8988T (cell line): ENCODE data around the gene ATP2A1.
"Not testable (repeated sequence)": the region's sequence is repeated elsewhere in the genome, so short reads cannot be mapped to it uniquely, and the experiment has no call there.

Experiments
- DNase-seq: peaks from one replicate; pipeline ENCODE4 v3.0.0; 2011

The ATP2A1 gene

DNA sequence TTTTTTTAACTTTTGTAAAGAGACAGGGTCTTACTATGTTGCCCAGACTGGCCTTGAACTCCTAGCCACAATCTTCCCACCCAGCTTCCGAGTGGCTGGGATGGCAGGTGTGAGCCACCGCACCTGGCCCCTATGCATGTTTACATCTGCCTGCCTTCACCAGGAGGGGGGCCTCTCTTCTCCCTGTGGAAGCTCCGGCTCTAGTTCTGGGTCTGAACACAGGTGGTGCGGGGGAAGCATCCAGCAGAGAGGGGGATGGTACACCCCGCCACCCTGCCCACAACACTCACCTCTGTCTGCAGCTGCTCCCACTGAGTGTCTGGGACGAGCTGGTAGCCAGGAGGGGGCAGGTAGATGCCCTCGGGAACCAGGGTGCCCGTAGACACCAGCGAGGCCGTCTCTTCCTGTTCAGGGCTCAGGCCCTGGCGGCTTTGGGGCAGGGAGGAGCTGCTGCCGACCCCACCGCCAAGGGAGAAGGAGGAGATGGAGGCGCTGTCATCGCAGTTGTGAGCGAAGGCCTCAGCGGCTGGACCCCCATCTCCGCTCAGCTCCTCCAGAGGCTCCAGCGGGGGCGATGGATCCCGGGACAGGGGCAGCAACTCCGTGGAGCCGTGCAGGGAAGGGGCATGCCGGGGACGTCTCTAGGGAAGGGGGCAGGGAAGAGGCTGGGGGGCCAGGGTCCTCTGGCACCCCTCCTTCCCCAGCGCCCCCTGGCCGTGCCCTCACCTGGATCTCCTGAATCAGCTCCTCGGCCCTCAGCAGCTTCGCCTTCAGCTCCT, 35.8 kb downstream of the ATP2A1 start:
- DNase-seq: no peak

DNA sequence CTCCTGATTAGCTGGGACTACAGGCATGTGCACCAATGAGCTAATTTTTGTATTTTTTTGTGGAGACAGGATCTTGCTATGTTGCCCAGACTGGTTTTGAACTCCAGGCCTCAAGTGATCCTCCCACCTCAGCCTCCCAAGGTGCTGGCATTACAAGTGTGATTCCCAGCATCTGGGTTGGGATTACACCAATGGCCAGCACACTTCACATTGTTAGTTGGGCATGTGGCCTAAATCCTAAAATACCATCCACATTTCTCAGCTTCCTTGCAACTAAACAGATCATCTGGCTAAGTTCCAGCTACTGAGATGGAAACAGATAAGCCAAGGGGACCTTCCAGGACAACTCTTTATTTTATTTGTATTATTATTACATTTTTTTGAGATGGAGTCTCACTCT, 36.9 kb downstream of the ATP2A1 start:
- DNase-seq: no peak

DNA sequence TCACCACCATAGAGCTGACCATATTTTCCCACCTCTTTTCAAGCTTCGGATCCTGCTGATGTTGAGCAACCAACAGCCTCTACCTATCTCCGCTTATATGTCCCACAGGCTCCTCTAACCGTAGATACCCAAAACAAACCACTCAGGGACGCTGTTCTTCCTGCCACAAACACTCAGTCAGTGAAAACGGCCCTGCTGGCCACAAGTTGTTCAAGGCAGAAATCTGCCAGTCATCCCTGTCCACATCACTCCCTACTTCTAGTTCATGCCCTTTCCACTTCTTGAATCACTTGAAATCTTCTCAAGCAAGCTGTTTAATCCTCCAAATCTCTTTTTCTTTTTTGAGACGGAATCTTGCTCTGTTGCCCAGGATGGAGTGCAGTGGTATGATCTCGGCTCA, 38.8 kb downstream of the ATP2A1 start:
- no peak for DNase-seq

DNA sequence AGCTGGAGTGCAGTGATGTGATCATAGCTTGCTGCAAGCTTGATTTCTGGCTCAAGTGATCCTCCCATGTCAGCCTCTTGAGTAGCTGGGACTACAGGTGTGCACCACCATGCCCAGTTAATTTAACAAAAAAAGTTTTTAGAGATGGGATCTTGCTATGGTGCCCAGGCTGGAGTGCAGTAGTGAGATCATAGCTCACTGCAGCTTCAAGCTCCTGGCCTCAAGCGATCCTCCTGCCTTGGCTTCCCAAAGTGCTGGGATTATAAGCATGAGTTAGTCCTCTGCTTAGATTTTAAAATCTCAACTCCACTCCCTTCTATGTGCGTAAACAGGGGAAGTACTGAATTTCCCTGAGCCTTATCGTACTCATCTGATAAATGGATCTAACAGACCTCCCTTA, 40.4 kb downstream of the ATP2A1 start:
- no peak for DNase-seq

DNA sequence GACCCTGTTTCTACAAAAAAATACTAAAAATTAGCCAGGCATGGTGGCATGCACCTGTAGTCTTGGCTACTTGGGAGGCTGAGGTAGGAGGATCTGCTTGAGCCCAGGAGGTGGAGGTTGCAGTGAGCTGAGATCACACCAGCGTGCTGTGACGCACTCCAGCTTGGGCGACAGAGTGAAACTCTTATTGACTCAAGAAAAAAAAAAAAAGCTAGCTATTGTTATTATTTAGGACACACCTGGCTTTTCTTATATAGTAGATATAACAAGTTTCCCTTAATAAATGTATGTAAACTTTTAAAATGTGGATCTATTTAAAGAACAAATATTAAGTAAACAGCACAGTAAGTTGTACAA, 44.9 kb downstream of the ATP2A1 start:
- DNase-seq: no peak

DNA sequence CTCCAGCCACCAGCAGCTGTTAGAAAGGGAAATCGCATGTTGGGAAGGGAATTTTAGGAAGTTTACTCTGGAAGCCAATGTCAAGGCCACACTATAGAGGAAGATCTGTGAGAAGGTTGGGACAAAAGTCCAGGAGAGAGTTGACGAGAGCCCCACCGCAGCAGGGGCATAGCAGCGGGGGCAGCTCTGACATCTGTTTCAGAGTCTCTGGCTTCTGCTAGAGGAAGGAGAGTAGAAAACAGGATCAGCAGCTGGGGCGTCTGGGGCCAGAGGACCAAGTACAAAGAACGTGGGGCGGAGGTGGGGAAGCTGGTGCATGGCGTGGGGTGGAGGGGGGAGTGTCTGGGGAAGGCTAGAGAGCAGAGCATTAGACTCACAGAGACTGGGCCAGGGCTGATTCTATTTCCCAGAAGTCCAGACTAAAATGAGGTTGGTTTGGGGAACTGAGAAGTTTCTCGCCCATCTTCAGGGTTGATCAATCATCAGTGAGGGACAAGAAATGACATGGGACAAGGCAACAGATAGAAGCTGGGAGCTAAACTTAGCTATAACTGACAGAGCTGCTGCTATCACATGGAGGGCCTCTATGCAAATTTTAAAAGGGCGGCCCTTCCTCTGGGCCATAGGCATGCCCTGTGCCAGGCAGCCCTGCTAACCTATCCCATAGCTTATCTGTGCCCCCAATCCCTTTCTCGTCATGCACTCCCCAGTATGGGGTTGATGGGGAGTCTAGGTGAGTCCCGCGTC, 45.5 kb downstream of the ATP2A1 start:
- no peak for DNase-seq

DNA sequence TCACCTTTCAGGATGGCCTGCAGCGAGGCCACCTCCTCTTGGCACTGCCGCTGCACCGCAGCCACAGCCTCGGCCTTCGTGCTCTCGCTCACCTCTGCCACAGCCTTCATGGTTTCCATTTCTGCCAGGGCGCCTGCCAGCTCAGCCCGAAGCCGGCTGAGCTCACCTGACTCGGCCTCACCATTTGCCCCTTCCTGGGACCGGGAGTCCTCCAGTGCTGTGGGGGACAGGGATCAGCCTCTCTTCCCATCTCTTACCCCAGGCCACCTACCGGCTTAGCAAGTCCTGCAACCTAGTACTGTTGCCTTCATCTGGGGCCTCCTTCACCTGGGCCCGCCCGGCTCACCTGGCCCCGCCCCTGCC, 46.1 kb downstream of the ATP2A1 start:
- DNase-seq: no peak

DNA sequence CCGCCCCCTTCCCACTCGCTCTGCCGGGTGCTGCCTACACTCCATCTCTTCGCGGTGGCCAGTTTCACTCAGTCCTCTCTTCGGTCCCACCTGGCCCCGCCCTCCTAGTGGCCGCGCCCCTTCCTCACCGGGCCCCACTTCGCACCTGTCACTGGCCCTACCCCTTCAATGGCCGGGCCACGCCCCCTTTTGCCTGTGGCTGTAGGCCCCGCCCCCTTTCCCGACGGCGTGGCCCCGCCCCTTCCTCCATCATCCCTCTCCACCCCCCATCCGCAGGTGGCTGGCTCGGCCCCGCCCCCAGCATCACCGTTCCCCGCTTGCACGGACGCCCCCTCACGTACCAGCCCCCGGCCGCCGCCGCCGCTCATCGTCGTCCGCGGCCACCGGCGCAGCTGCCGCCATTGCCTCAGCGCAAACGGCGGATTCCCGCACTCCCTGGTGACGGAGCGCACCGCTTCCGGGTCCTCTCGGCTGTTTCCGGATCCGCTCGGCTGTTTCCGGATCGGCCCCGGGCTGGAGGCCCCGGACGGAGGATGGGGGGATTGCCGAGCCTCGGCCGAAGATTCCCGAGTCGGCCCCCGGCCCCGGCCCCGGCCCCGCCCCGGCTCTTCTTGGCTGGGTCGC, 46.6 kb downstream of the ATP2A1 start, which contains the start of gene RABEP2:
TSS of gene RABEP2 (minus strand) at position 477 of the 624 bp plus-strand sequence. CDS start at position 402, 75 bp downstream.
- DNase-seq: peak; percentile 94

DNA sequence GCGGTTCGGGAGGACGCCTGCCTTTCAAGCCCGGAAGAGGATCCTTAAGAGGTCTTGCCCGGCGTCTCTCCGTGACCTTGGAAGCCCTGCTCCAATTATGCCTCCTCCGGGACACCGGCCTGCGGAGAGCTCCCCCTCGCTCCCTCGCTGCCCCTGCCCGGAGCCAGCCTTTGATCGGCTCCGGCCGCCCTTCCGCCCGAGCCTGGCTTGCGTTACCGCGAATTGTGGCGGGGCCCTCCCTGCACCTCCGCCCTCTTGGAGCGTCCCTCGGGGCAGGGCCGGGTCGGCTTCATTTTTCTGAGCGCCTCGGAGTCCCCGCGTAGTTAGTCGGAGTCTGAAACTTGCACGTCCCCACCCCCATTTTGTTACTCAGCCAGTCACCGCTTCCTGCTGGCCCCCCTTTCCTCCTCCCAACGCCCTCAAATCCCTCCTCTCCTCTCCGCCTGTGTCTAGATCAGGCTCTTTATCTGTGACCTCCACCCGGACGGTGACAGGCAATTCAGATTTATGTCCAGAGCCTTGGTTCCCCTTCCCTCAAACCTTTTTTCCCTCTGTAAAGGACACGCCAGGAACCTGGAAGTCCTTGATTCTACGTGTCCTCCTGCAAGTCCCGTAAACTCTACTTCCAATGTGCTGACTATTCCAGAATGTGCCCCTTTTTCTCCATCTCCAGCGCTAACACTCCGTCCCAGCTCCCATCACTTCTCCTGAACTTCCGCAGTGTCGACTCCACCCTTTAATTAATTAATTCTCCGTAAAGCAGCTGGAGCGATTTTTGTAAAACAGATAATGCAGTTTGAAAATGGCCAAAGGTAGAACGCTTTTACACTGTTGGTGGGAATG, 47.3 kb downstream of the ATP2A1 start:
- no peak for DNase-seq

DNA sequence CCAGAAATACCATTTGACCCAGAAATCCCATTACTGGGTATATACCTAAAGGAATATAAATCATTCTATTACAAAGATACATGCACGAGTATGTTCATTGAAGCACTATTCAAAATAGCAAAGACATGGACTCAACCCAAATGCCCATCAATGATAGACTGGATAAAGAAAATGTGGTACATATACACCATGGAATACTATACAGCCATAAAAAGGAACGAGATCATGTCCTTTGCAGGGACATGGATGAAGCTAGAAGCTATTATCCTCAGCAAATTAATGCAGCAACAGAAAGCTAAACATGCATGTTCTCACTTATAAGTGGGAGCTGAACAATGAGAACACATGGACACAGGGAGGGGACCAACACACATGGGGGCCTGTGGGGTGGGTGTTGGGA, 48.0 kb downstream of the ATP2A1 start:
- DNase-seq: not testable (repeated sequence)

DNA sequence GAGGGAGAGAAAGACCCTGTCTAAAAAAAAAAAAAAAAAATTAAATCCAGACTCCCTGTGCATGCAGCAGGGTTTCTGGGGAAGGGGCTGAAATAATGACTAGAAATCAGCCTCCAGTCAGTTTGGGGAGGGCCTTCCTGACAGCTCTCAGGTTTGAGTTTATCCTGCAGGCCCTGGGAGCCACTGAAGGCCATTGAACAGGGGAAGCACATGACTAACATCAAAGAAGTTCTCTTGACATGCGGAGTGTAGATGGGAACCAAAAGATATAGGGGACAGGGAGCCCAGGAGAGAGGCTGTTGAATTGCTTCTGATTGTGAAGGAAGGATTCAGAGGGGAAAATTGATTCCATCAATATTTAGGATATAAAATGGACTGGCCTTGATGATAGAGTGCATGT, 49.5 kb downstream of the ATP2A1 start:
- DNase-seq: no peak

DNA sequence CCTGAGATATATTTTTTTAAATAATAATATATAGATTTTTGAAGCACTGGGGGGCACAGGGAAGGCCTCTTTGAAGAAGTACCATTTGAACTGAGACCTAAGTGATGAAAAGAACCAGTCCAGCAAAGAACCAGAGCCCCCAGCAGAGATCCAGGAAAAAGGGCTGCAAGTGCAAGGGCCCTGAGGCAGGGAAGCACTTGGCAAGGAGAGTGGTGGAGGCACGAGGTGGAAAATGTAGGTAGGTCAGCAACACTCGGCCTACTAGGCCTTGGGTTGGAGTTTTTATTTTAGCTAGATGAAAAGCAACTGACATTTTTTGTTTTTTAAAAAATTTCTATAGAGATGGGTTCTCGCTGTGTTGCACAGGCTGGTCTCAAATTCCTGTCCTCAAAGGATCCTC, 51.9 kb downstream of the ATP2A1 start:
- DNase-seq: no peak

DNA sequence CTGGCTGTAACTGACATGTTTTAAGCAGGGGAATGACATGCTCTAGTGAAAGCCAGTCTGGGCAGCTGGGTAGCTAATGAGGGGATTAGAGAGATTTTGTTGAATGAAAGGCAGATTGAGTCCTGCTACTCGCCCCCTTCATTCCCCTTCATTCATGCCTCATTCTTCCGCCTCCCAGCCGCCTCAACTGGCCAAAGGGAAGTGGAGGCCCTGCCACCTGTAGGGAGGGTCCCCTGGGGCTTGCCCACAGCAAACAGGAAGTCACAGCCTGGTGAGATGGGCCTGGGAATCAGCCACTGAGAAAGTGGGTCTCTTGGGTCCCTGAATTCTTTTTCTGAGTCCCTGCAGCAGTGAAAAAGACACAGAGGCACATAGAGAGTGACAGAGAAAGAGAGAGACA, 52.4 kb downstream of the ATP2A1 start:
- no peak for DNase-seq

DNA sequence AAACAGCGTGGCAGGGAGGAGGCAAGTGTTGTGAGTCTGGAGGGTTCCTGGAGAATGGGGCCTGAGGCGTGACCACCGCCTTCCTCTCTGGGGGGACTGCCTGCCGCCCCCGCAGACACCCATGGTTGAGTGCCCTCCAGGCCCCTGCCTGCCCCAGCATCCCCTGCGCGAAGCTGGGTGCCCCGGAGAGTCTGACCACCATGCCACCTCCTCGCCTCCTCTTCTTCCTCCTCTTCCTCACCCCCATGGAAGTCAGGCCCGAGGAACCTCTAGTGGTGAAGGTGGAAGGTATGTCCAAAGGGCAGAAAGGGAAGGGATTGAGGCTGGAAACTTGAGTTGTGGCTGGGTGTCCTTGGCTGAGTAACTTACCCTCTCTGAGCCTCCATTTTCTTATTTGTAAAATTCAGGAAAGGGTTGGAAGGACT, 53.5 kb downstream of the ATP2A1 start, which contains the start of gene CD19:
TSS of gene CD19 (plus strand) at position 171 of the 425 bp plus-strand sequence. CDS start at position 201, 30 bp downstream.
- DNase-seq: no peak

DNA sequence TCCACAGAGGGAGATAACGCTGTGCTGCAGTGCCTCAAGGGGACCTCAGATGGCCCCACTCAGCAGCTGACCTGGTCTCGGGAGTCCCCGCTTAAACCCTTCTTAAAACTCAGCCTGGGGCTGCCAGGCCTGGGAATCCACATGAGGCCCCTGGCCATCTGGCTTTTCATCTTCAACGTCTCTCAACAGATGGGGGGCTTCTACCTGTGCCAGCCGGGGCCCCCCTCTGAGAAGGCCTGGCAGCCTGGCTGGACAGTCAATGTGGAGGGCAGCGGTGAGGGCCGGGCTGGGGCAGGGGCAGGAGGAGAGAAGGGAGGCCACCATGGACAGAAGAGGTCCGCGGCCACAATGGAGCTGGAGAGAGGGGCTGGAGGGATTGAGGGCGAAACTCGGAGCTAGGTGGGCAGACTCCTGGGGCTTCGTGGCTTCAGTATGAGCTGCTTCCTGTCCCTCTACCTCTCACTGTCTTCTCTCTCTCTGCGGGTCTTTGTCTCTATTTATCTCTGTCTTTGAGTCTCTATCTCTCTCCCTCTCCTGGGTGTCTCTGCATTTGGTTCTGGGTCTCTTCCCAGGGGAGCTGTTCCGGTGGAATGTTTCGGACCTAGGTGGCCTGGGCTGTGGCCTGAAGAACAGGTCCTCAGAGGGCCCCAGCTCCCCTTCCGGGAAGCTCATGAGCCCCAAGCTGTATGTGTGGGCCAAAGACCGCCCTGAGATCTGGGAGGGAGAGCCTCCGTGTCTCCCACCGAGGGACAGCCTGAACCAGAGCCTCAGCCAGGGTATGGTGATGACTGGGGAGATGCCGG, 54.3 kb downstream of the ATP2A1 start:
- no peak for DNase-seq

DNA sequence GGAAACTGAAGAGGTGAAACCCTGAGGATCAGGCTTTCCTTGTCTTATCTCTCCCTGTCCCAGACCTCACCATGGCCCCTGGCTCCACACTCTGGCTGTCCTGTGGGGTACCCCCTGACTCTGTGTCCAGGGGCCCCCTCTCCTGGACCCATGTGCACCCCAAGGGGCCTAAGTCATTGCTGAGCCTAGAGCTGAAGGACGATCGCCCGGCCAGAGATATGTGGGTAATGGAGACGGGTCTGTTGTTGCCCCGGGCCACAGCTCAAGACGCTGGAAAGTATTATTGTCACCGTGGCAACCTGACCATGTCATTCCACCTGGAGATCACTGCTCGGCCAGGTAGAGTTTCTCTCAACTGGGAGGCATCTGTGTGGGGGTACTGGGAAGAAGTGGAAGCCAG, 54.9 kb downstream of the ATP2A1 start:
- DNase-seq: no peak

DNA sequence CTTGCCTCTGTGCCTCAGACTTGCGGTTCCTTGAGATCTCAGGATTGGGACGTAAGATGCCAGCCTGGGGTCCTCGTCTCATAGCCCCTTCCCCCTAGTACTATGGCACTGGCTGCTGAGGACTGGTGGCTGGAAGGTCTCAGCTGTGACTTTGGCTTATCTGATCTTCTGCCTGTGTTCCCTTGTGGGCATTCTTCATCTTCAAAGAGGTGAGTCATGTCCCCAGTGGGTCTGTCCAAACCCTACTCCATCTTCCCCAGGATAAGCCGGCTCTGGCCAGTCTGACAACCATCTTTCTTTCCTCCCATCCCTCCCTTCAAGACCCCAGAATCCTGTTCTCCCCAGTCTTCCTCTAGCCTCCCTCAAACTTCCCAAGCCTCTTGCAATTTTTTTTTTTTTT, 57.1 kb downstream of the ATP2A1 start:
- no peak for DNase-seq

DNA sequence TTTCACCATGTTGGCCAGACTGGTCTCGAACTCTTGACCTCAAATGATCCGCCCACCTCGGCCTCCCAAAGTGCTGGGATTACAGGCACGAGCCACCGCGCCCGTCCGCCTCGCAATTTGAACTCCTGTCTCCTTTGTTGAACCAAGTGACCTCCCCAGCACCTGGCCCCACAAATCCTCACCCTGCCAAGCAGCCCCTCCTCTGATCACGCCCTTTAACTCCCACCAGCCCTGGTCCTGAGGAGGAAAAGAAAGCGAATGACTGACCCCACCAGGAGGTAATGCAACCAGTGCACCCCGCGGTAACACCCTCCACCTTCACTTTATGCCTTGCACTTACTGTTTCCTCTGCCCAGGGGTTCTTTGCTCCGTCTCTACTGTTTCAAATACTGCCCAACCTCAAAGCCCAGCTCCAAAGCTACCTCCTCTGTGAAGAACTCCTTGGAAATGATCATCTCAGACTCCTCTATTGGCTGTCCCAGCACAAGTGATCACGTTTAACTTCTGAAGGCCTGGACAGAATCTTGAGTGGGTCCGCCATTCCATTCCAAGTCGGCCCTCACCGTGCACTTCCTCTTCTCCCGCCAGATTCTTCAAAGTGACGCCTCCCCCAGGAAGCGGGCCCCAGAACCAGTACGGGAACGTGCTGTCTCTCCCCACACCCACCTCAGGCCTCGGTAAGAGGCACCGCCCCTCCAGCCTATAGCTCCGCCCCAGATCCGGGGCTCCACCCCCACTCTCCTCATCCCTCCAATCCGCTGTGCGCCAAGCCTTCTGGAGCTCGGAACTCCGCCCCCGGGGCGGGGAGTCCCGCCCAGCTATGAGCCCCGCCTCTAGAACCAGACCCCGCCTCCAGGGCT, 57.9 kb downstream of the ATP2A1 start:
- peak; percentile 50 for DNase-seq

DNA sequence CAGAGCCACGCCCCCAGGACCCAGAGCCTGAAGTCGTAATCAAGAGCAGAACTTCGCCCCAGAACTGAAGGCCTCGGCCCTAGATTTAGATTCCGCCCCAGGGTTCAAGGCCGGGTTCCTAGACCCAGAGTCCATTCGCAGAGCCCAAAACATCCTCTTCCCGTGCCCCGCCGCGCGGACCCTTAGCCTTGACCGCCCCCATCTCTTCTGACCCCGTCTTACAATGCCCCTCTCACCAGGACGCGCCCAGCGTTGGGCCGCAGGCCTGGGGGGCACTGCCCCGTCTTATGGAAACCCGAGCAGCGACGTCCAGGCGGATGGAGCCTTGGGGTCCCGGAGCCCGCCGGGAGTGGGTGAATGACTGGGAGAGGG, 58.5 kb downstream of the ATP2A1 start:
- no peak for DNase-seq

DNA sequence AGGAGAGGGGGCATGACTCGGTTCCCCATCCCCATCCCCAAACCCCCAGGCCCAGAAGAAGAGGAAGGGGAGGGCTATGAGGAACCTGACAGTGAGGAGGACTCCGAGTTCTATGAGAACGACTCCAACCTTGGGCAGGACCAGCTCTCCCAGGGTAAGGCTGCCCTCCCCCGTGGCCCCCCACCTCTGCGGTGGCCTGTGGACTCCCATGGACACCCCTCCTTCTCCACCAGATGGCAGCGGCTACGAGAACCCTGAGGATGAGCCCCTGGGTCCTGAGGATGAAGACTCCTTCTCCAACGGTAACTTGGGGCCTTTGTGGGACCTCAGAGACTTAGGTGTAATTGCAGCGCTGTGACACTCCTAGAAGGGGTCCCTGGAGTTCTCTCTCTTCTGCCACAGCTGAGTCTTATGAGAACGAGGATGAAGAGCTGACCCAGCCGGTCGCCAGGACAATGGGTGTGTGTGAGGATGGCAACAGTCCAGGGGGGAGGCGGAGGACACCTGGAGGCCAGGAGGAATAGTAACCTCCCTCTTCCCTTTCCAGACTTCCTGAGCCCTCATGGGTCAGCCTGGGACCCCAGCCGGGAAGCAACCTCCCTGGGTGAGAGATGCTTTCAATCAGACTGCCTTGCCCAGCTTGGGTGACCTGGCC, 59.1 kb downstream of the ATP2A1 start:
- DNase-seq: no peak

DNA sequence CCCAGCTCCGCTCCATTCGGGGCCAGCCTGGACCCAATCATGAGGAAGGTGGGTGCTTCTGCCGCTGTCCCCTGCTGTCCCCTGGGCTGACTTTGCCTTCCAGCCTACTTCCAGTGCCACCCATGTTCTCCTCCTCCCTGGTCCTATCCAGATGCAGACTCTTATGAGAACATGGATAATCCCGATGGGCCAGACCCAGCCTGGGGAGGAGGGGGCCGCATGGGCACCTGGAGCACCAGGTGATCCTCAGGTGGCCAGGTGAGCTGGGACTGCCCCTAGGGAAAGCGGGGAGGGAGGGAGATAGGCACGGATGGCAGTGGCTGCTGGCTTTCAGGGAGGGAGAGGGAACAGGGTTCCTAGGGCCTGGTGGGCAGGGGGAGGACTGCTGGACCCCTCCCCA, 60.4 kb downstream of the ATP2A1 start:
- no peak for DNase-seq
